HG03045 (cell line): ENCODE measurements around the gene CDH12.
"Not testable (repeated sequence)": the region's sequence is repeated elsewhere in the genome, so short reads cannot be mapped to it uniquely, and the experiment has no call there.

Experiments used
- ATAC-seq: cut with Tn5 transposase; IDR thresholded peaks from one replicate; pipeline ENCODE4 v1.9.1; 2021; ENCODE audit warnings: mild to moderate bottlenecking, moderate library complexity; ENCODE audit not compliant: unreplicated experiment

Gene CDH12

DNA sequence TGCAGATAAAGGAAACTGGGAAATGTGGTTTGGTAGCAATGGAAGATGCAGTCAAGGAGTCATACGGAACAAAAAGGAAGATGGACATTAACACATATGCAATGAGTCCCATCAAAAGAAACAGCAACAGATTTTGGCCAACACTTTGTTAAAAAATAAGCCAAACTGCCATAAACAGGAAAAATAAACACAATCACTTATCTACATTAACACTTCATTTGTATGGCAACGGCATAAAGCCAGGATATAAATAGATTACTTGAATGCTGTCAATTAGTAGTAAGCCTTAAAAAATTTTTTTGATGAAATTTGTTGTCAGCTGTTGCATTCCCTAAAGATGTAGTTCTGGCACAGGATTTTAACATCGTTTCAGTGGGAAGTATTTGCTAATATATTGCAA, 190.8 kb downstream of the CDH12 start:
- ATAC-seq, result no peak

DNA sequence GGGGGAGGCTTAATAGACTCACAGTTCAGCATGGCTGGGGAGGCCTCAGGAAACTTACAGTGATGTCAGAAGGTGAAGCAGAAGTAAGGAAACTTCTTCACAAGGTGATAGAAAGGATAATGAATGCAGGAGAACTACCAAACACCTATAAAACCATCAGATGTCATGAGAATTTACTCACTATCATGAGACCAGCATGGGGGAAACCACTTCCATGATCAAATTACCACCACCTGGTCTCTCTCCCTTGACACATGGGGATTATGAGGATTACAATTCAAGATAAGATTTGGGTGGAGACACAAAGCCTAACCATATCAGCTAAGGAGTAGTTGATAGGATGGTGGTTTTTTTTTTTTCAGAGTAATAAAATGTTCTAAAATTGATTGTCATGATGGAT, 201.8 kb downstream of the CDH12 start:
- ATAC-seq, result no peak

DNA sequence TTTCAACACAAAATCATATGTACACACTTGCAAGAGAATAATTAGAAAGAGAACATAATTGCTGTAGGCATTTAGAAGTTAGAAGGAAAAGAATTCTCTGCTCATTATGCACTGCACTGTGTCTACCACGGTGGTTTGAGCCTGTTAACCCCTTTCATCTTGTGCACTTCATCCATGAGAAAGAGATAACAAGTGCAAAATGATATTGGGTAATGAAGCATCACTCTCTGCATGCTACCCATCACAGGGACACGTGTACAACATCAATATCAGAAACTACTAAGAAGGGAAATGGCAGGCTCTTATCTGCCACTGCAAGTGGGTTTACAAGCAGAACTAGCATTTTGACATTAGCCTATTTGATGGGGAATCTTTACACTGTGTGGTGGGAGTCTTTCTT, 202.6 kb downstream of the CDH12 start:
- no peak for ATAC-seq

DNA sequence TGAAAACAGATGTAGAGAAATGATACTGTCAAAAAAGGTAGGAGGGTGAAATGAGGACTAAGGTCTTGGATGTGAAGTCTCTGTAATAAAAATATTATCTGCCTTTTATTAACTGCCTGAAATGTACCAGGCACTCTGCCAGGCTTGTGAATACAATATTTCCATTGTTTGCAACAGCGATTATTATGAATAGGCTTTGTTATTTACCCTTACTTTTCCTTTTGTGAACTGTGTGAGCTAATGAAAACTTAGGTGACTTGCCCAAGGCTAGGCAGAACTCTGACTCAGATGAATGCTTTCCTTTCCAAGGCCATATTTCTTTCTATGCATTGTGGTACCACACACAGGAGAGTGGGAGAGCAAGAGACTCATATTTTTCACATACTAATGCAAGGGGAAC, 204.1 kb downstream of the CDH12 start:
- ATAC-seq, result no peak

DNA sequence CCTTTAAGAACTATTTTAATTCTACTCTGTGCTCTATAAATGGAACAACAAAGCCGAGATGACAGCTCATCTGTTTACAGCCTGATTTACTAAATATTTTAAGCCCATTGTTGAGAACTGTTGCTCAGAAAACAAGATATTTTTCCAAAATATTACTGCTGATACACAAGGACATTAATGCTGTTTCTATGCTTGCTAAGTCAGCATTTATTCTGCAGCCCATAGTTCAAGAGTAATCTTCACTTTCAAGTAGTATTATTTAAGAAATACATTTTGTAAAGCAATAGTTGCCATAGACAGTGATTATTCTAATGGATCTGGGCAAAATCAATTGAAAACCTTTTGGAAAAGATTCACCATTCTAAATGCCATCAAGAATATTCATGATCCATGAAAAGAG, 208.3 kb downstream of the CDH12 start:
- ATAC-seq, result no peak

DNA sequence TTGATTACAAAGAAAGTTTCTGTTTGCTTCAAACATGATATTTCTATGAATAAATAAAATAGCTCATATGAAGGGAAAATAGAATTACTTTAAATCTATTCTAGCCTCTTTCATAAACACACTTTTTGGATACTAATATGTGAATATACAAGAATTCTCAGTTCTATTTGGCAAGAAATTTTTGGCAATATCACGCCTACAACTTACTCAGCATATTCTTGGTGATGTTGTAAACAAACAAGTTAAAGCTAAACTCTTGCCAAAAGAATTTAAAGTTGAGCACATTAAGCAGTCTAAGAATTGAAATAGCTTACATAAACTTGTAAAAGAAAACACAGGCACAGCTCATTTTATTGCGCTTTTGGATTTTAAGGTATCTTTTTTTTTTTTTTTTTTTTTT, 209.8 kb downstream of the CDH12 start:
- no peak for ATAC-seq

DNA sequence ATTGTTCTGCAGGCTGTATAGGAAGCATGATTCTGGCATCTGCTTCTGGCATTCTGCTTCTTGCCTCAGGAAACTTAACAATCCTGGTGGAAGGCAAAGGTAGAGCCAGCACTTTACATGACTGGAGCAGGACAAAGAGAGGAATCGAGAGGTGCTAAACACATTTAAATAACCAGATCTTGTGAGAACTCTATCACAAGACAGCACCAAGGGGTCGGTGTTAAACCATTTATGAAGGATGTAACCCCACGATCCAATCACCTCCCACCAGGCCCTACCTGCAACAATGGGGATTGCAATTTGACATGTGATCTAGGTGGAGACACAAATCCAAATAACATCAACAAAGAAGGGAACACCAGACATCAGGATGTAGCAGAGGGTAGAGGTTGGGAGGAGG, 221.5 kb downstream of the CDH12 start:
- no peak for ATAC-seq

DNA sequence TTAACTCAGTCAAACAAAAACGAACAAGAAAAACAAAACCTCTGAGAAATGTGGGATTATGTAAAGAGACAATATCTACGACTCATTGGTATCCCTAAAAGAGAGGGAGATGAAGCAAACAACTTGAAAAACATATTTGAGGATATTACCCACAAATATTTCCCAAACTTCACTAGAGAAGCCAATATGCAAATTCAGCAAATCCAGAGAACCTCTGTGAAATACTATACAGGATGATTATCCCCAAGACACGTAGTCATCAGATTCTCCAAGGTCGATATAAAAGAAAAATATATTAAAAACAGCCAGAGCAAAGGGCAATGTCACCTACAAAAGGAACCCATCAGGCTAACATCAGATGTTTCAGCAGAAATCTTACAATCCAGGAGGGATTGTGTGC, 226.1 kb downstream of the CDH12 start:
- no peak for ATAC-seq

DNA sequence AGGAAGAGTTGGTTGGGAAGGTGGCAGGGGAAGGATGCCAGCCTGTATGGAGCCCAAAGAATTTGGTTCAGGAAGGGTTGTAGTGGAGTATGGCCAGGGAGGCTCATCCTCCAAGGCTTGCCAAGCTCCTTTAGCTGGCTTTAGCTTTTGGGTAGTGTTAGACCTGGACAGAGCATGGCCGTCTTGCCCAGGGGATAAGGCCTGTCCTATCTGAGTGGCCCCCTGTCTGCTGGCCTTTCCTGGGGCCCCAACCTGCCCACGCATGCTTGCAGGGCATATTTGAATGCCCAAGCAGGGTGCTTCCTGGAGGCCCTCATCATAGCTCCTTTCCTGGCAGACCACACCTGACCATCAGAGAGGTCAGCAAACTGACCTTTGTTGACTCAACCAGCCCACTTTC, 227.7 kb downstream of the CDH12 start:
- no peak for ATAC-seq

DNA sequence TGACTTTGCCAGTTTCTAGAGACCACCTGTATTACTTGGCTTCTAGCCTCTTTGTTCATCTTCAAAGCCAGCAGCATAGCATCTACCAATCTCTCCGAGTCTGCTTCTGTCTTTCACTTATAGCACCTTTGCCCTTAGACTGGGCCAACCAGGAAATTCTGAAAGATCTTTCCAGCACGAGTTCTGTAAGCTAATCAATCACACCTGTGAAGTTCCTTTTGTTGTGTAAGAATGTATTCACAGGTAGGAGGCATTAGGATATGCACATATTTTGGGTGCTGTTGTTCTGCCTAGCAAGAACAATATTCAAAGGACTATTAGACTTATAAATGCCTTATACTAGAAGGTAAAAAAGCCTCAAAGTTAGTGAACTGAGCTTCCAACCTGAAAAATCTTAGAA, 232.1 kb downstream of the CDH12 start:
- no peak for ATAC-seq

DNA sequence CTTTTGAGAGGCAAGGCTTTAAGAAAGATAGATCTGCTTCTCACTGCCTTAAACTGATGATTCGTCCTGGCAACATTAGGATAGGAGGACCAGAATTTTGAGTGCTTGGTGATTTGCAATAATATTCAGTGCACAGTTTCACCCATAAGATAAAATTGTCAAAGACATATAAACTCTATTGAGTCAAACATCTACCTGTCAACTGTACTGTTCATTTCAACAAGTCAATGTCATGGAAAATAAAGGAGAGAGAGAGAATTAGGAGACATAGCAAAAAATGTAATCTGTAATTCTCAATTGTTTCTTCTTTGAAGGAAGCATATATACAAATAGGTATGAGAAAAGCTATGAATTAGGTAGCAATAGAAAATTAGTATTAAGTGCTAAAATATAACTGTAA, 237.2 kb downstream of the CDH12 start:
- no peak for ATAC-seq

DNA sequence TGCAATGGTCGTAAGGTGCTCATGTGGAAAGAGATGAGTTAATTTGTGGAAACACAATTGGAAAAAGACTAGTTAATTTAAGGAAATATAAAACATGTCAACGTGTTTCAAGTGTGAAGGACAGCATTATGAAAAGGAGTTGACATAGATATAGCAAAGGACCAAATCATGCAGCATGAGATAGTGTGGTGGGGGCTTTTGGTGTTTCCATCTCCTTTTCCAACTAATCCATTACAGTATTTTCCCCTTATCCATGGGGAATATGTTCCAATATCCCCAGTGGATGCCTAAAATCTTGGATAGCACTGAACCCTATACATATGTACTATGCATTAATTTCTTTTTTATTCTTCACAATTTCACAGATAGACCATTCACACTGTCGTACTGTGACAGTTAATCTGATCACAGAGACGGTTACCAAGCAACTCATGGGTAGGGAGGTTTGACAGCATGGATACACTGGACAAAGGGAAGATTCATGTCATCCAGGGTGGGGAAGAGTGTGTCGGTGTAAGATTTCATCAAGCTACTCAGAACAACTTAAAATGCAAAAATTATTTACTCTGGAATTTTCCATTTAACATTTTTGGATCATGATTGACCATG, 238.6 kb downstream of the CDH12 start:
- ATAC-seq, result no peak

DNA sequence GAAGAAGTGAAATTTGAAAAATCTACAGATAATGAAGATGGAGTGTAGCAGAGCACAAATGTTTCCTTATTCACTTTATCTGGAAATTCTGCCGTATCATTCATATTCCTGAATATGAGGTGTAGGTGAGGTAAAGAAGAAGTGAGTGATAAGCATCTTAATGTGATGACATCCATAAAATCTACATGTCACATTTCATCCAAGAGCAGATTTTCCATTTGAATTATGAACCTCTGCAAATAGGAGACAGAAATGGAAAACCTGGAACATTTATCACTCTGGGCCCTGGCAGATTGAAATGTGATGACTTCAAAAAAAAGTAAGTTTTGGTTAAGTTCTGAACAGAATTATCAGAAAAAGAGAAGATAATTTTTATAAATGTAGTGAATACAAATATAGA, 240.2 kb downstream of the CDH12 start:
- ATAC-seq, result no peak

DNA sequence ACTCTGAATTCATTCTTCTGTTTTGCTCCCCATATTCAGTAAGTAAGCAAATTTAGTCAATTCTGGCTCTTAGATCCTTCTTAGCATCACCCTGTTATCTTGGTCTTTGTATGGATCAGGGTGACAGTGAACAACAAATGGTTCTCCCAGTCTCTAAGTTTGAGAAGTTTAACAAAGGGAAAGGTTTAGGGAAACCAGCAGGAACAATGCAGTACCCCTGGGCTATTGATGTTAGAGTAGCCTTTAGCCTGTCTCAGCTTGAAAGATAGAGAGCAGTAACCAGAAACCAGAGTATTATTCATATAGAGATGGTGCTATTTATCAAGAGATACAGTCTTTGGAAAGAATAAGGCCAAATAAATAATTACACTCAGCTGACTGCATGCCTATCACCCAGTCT, 241.8 kb downstream of the CDH12 start:
- no peak for ATAC-seq

DNA sequence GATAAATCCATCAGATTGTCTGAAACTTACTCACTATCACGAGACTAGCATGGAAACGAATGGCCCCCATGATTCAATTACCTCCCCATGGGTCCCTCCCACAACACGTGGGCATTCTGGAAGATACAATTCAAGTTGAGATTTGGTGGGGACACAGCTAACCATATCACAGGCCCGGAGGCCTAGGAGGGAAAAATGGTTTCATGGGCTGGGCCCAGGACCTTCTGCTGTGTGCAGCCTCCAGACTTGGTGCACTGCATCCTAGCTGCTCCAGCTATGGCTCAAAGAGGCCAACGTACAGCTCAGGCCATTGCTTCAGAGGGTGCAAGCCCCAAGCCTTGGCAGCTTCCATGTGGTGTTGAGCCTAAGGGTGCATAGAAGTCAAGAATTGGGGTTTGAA, 245.6 kb downstream of the CDH12 start:
- not testable (repeated sequence) for ATAC-seq

DNA sequence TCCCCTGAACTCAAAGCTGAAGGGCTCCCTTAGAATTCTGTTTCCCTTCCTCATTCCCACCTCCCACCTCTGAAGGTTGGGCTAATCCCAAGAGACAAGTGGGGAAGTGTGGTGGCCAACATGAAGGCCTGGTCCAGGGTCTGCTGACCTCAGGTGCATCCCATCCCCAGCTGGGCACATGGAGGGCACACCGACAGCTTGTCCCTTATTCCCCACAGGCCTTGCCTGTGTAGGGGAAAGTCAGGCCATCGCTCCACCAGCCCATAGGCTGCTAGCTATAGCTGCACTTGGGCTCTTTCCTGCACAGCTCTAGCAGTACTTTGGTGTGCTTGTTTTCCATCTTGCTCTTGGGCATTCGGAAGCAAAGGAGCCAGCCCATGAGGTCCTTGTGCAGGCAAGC, 247.7 kb downstream of the CDH12 start:
- no peak for ATAC-seq

DNA sequence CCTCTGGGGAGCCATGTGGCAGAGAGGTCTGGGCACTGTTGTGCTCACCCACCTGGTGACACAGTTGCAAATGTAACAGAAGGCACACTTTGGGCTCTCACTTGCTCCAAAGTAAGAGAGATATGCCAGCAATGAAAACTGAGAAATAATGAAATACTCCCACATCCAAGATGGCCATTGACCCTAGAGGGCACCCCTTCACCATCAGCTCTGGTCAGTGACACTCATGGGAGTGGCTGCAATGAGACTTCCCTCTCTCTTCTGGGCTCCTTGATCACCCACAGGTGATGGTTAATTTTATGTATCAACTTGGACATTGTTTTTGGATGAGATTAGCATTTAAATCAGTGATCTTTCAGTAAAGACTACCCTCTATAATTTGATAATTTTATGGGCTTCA, 248.4 kb downstream of the CDH12 start:
- ATAC-seq, result no peak

DNA sequence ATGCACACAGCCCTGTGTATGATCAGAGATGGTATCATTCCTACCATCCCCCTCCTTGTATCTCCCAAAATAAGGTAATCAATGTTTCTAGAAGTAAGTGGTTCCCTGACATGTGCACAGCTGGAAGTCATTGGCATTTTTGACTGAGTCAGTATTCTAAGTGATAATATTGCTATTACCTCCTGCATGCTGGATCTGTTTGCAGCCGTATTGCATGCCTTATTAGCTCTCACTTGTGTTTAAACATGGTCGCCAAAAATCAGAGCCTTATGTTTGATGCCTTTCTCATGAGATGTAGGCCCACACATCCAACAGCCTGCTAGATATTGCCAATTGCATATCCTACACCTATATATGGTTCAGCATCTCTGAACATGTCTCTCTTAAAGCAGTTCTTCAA, 254.3 kb downstream of the CDH12 start:
- no peak for ATAC-seq

DNA sequence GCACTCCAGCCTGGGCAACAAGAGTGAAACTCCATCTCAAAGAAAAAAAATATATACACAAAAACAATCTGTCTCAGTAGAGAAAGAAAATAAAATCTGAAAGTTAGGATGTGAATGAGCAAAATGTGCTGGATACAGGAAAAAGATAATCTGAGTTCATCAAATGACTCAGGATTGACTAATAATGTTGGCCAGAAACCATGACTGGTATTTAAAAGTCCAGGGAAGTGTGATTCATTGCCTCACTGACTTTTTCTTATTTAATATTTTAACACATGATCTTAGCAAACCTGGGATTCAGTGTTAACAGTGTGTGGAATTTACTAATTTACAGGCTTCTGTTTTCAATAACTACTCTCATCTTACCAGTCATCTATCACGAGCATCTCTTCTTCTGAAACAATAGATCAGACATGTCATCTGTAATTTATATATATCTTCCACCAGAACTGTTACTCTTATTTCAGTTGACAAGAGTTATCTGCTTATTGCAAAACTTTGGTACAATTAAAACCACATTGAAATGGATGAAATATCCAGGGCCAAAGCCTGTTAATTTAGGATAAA, 256.7 kb downstream of the CDH12 start:
- no peak for ATAC-seq

DNA sequence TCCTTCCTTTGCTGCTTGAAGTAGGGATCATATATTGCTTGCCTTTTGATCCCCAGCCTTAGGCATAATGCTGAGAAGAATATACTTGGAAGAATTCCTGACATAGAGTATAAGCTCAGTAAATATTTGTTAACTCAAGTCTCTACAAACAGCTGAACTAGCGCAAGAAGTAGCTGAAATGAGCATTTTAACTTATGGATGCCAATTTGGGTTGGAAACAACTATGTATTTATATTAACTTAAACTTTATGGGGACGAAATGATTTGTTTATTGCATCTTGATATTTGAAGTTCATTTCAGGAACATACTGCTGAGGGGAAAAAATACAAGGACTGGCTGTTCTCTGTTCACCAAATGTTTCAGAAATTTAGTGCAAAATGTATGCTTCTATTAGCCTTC, 258.7 kb downstream of the CDH12 start:
- ATAC-seq, result no peak

DNA sequence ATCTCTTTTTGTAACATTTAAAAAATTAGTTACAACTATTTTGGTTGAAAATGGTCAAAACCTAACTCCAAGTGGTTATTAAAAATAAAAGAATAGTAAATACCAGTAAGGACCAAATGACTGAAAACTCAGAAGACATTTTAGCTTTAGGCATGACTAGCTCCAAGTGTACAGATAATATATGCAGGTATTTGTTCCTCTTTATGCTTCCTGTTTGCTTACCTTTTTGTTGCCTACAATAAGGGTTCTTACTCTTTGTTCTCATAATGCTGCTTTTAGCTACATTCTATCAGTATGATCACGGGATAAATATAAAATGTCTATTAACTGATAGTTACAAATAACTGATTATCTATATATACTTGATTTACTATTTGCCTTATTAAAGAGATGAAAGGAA, 259.6 kb downstream of the CDH12 start:
- peak; percentile 77 for ATAC-seq

DNA sequence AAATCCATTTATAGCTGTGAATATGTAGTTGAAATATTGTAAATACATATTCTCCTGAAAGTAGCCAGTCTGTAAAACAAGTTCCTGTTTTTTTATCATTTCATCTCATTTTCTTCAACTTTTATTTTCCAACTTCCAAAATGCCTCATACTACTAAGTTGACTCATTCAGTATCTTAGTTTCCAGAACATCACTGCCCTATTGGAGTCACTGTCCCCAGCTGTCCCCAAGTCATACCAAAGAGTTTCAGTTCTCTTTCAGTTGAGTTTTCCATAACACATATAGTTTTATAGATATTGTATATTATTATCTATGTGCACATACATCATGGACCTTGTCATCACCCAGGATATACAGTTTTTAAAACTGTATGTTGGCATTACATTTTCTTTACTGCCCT, 261.7 kb downstream of the CDH12 start:
- ATAC-seq, result peak; percentile 49

DNA sequence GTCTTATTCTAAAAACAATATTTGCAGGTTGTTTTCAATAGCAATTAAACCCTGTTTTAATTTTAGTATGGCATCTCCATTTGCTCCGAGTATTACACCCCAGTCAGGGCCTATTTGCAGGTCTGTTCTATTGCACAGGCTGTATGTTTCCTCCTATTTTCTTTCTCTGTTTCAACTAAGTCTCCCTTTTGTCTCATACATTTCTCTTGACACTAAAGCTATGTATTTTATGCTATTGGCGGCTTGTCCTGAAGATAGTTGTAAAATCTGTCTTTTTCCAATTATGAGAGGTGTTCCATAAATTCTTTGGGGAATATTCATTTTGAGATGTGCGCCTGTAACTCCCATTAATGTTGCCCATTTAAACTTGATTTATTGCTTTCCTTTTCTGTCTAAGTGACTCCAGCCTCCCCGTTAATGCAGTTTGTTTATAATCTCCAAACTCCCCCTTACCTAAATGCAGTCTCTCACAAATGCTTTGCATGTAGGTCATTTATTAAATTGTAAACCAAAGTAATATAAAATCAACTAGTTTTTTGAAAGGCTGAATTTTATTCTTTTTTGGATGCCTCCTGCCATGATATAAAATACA, 262.4 kb downstream of the CDH12 start:
- ATAC-seq, result no peak
